H9 (cell line): Measurements from ENCODE around the gene SLC5A12. TPM values are rescaled to one million over a fixed set of nuclear protein-coding genes. Genes with fewer than 3 reads are reported as not detected.

Source experiments
- DNase-seq: peaks from one replicate; pipeline ENCODE4 v3.0.0-alpha.2; 2017
- H2AFZ ChIP-seq: one replicate; pipeline ENCODE4 v1.6.1; 2013; ENCODE audit warnings: mild to moderate bottlenecking, low read length, control low read depth, moderate library complexity
- H2AK5ac ChIP-seq: 2 replicates; pipeline ENCODE4 v1.6.1; 2013; ENCODE audit warnings: low read length, control low read depth, mixed read lengths; ENCODE audit not compliant: insufficient read length
- H2BK120ac ChIP-seq: one replicate; pipeline ENCODE4 v1.6.1; 2013; ENCODE audit warnings: low read depth, mild to moderate bottlenecking, low read length, control low read depth, inconsistent platforms; ENCODE audit not compliant: poor library complexity, severe bottlenecking
- H2BK12ac ChIP-seq: 2 replicates; pipeline ENCODE4 v1.6.1; 2013; ENCODE audit warnings: low read length, control low read depth, mixed read lengths, low read depth; ENCODE audit not compliant: insufficient read length
- H2BK15ac ChIP-seq: 2 replicates; pipeline ENCODE4 v1.6.1; 2013; ENCODE audit warnings: low read depth, low read length, control low read depth
- H2BK20ac ChIP-seq: one replicate; pipeline ENCODE4 v1.6.1; 2013; ENCODE audit warnings: low read depth, mild to moderate bottlenecking, low read length, control low read depth, inconsistent platforms; ENCODE audit not compliant: poor library complexity, severe bottlenecking
- H2BK5ac ChIP-seq: 2 replicates; pipeline ENCODE4 v1.6.1; 2013; ENCODE audit warnings: low read length, control low read depth, mixed read lengths; ENCODE audit not compliant: insufficient read length
- H3K14ac ChIP-seq: 2 replicates; pipeline ENCODE4 v1.6.1; 2013; ENCODE audit warnings: low read length, control low read depth; ENCODE audit not compliant: insufficient read depth
- H3K18ac ChIP-seq: 2 replicates; pipeline ENCODE4 v1.6.1; 2013; ENCODE audit warnings: low read depth, mild to moderate bottlenecking, mixed read lengths, low read length, control low read depth; ENCODE audit not compliant: insufficient read length
- H3K23ac ChIP-seq: 2 replicates; pipeline ENCODE4 v1.6.1; 2013; ENCODE audit warnings: low read length, control low read depth, mixed read lengths, low read depth; ENCODE audit not compliant: insufficient read length
- H3K23me2 ChIP-seq: 2 replicates; pipeline ENCODE4 v1.6.1; 2013; ENCODE audit warnings: low read depth, mild to moderate bottlenecking, mixed read lengths, low read length, control low read depth; ENCODE audit not compliant: insufficient read length, poor library complexity, severe bottlenecking
- H3K27ac ChIP-seq: 2 replicates; pipeline ENCODE4 v1.5.1; 2013; ENCODE audit warnings: low read length, control low read depth, mixed read lengths, low read depth; ENCODE audit not compliant: insufficient read length
- H3K27me3 ChIP-seq: 2 replicates; pipeline ENCODE4 v1.6.1; 2013; ENCODE audit warnings: low read length, control low read depth, inconsistent platforms; ENCODE audit not compliant: insufficient read depth
- H3K4ac ChIP-seq: 2 replicates; pipeline ENCODE4 v1.6.1; 2013; ENCODE audit warnings: low read depth, mild to moderate bottlenecking, control low read depth, inconsistent platforms, low read length, moderate library complexity
- H3K4me1 ChIP-seq: 2 replicates; pipeline ENCODE4 v1.6.1; 2013; ENCODE audit warnings: low read length, control low read depth, inconsistent platforms; ENCODE audit not compliant: insufficient read depth
- H3K4me2 ChIP-seq: 2 replicates; pipeline ENCODE4 v1.6.1; 2013; ENCODE audit warnings: low read length, control low read depth, mixed read lengths; ENCODE audit not compliant: insufficient read length, insufficient read depth
- H3K56ac ChIP-seq: 2 replicates; pipeline ENCODE4 v1.6.1; 2013; ENCODE audit warnings: low read depth, mild to moderate bottlenecking, mixed read lengths, low read length, control low read depth; ENCODE audit not compliant: insufficient read length
- H3K79me1 ChIP-seq: 2 replicates; pipeline ENCODE4 v1.6.1; 2013; ENCODE audit warnings: low read depth, mild to moderate bottlenecking, moderate library complexity, low read length, control low read depth, inconsistent platforms; ENCODE audit not compliant: insufficient read depth, poor library complexity, severe bottlenecking
- H3K79me2 ChIP-seq: 2 replicates; pipeline ENCODE4 v1.6.1; 2013; ENCODE audit warnings: low read length, control low read depth, inconsistent platforms; ENCODE audit not compliant: insufficient read depth
- H3K9ac ChIP-seq: 2 replicates; pipeline ENCODE4 v1.6.1; 2013; ENCODE audit warnings: low read length, control low read depth, mixed read lengths; ENCODE audit not compliant: insufficient read length; ENCODE audit errors: extremely low read depth
- H3K9me3 ChIP-seq: one replicate; pipeline ENCODE4 v1.6.1; 2013; ENCODE audit warnings: low read depth, low read length, inconsistent platforms; ENCODE audit not compliant: control insufficient read depth
- H3T11ph ChIP-seq: one replicate; pipeline ENCODE4 v1.6.1; 2013; ENCODE audit warnings: mild to moderate bottlenecking, low read length, control low read depth, inconsistent platforms
- H4K20me1 ChIP-seq: one replicate; pipeline ENCODE4 v1.6.1; 2013; ENCODE audit not compliant: control insufficient read depth, insufficient read length, insufficient read depth
- H4K5ac ChIP-seq: 2 replicates; pipeline ENCODE4 v1.6.1; 2013; ENCODE audit warnings: low read depth, mild to moderate bottlenecking, mixed read lengths, low read length, control low read depth; ENCODE audit not compliant: insufficient read length
- H4K8ac ChIP-seq: replicated peaks from 2 replicates; pipeline ENCODE4 v1.6.1; 2013; ENCODE audit warnings: low read length, control low read depth, mixed read lengths, low read depth; ENCODE audit not compliant: insufficient read length
- H4K91ac ChIP-seq: 2 replicates; pipeline ENCODE4 v1.6.1; 2013; ENCODE audit warnings: low read depth, mild to moderate bottlenecking, moderate library complexity, mixed read lengths, low read length, control low read depth; ENCODE audit not compliant: insufficient read length
- H3K27ac Mint-ChIP-seq, 3 experiments: 2 replicates in 2 of 3; 3 replicates in 1 of 3; pipeline ENCODE4 v1.8.0; 2020 to 2021; ENCODE audit warnings: mixed read lengths in 3 of 3, mild to moderate bottlenecking in 1 of 3, moderate library complexity in 1 of 3
- H3K27me3 Mint-ChIP-seq: 2 replicates; pipeline ENCODE4 v1.8.0; 2021; ENCODE audit warnings: low read depth, mild to moderate bottlenecking, moderate library complexity, mixed read lengths
- H3K36me3 Mint-ChIP-seq, 3 experiments: 2 replicates in 2 of 3; 3 replicates in 1 of 3; pipeline ENCODE4 v1.8.0; 2020 to 2021; ENCODE audit warnings: low read depth in 3 of 3, mixed read lengths in 3 of 3; ENCODE audit not compliant: insufficient read depth in 1 of 3
- H3K4me1 Mint-ChIP-seq, 2 experiments: 2 replicates each; pipeline ENCODE4 v1.8.0; 2020; ENCODE audit warnings: mixed read lengths in 2 of 2
- H3K4me3 Mint-ChIP-seq, 2 experiments: 2 replicates in 1 of 2; 3 replicates in 1 of 2; pipeline ENCODE4 v1.8.0; 2020 to 2021; ENCODE audit warnings: mild to moderate bottlenecking in 2 of 2, mixed read lengths in 2 of 2, moderate library complexity in 1 of 2
- H3K9me3 Mint-ChIP-seq, 2 experiments: 2 replicates in 1 of 2; 3 replicates in 1 of 2; pipeline ENCODE4 v1.8.0; 2020; ENCODE audit warnings: mild to moderate bottlenecking in 2 of 2, mixed read lengths in 2 of 2, moderate library complexity in 1 of 2
- CTCF ChIP-seq: fragments of 200-600 bp; sonication (generic); conservative IDR thresholded peaks from 3 replicates; pipeline ENCODE4 v1.8.0; 2021; ENCODE audit warnings: antibody characterized with exemption, mild to moderate bottlenecking
- WGBS: extraction: QIAGEN DNeasy Blood & Tissue Kit; methylation state at CpG from one replicate; pipeline ENCODE4 v1.1.7; 2013; ENCODE audit warnings: missing lambda C conversion rate, low lambda C conversion rate, mixed read lengths; ENCODE audit not compliant: insufficient read length; ENCODE audit errors: extremely low coverage; 5-methylcytosine and 5-hydroxymethylcytosine counted together
- total RNA-seq: library from RNA; stranded (reverse); gene quantifications from 2 replicates; pipeline ENCODE4 v1.2.1, GENCODE V29; 2021

SLC5A12 gene
- total RNA-seq, 1 experiment from 2014 or later: 2.7 TPM

- Histone ChIP-seq H3K79me1 (no peaks in the 10 kb centered on the region), H3K27me3 (no peaks in the 10 kb centered on the region), H2BK12ac (no peak overlapping the region), H4K8ac (no peak overlapping the region), H2BK5ac (no peak overlapping the region), H3K9ac (no peak overlapping the region), H2BK20ac (no peak overlapping the region), H4K5ac (no peak overlapping the region), H4K20me1 (no peaks in the 10 kb centered on the region), H3K18ac (no peak overlapping the region), H3K9me3 (no peaks in the 10 kb centered on the region), H3K79me2 (no peaks in the 10 kb centered on the region), H2BK120ac (no peak overlapping the region), H3K4me2 (no peak overlapping the region), H3K4ac (no peak overlapping the region), H3T11ph (no peak overlapping the region), H4K91ac (no peak overlapping the region), H2AK5ac (no peak overlapping the region), H2BK15ac (no peak overlapping the region), H2AFZ (no peak overlapping the region), H3K4me1 (no peaks in the 10 kb centered on the region), H3K56ac (no peak overlapping the region), H3K23ac (no peak overlapping the region), H3K23me2 (no peaks in the 10 kb centered on the region), H3K14ac (no peak overlapping the region), H3K27ac (no peak overlapping the region)
- Mint-ChIP-seq H3K9me3 (no peaks in the 10 kb centered on the region), H3K4me3 (no peak overlapping the region), H3K27me3 (no peaks in the 10 kb centered on the region), H3K27ac (no peak overlapping the region), H3K36me3 (no peaks in the 10 kb centered on the region), H3K4me1 (peaks cover 3 to 10% of the 10 kb centered on the region in 2 experiments)
- no CpG with 5 or more reads among the region's 1 CpG for WGBS
- no peak for TF ChIP-seq CTCF
- DNase-seq: no peak
Measured at GRCh38 chr11:26742966-26743365, 21.1 kb upstream of the SLC5A12 start.
